ENCODE results near the gene DLX5. TPM values are rescaled to one million over a fixed set of nuclear protein-coding genes. Genes with fewer than 3 reads are reported as not detected.

Gene DLX5
- total and polyA plus RNA-seq, 5 donors from 2014 or later, result not detected

DNA sequence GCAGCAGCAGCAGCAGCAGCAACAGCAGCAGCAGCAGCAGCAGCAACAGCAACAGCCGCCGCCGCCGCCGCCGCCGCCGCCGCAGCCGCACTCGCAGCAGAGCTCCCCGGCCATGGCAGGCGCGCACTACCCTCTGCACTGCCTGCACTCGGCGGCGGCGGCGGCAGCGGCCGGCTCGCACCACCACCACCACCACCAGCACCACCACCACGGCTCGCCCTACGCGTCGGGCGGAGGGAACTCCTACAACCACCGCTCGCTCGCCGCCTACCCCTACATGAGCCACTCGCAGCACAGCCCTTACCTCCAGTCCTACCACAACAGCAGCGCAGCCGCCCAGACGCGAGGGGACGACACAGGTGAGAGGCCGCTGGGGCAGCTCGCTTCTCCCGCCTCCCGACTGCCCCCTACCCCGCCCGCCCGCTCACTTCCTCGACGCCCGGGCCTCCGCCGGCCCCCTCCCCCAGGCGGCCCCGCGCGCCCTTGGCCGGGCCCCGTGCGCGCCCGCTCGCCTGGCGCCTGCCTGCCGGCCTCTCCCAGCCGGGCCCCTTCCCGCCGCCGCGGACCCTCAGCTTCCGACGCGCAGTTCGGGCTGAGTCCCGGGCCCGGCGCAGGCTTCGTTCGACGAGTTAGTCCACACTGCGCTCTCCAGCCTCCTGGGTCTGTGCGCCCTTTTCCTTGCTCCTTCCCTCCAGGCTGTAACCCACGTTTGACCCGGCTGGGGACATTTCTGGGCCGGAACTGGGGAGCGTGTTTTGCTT is 18.4 kb downstream of the DLX5 start:
- Histone ChIP-seq H3K4me3 (ENCODE audit: low read depth, low read length) (no peak overlapping the region), H3K4me1 (ENCODE audit: control insufficient read depth, insufficient read depth, low read length, poor library complexity, severe bottlenecking) (peaks cover 26% of the 10 kb centered on the region), H3K9me3 (ENCODE audit: control insufficient read depth in 2 of 2, low read length in 2 of 2) (no peaks in the 10 kb centered on the region), H3K27ac (ENCODE audit: insufficient read depth, low read length, poor library complexity, severe bottlenecking) (no peak overlapping the region), H3K27me3 (ENCODE audit: control insufficient read depth, insufficient read depth, low read length) (peaks cover 54% of the 10 kb centered on the region), H3K36me3 (ENCODE audit: control insufficient read depth, insufficient read depth, low read length) (no peaks in the 10 kb centered on the region)
- peaks cover 0 to 9% (median 0%) of the 10 kb centered on the region in 7 donors for H3K9me3 Mint-ChIP-seq
- H3K36me3 Mint-ChIP-seq, result no peaks in the 10 kb centered on the region
- H3K4me1 Mint-ChIP-seq, result peaks cover 0 to 33% (median 7%) of the 10 kb centered on the region in 4 donors
- peak overlapping the region in 3 of 4 donors; percentile 47 to 78 (median 77) for H3K4me3 Mint-ChIP-seq
- peak in 2 of 3 donors; percentile 31 to 46 for DNase-seq
- H3K27me3 Mint-ChIP-seq, result peaks cover 94% of the 10 kb centered on the region
- peak overlapping the region in 1 of 3 donors; percentile 55 for H3K27ac Mint-ChIP-seq
- ATAC-seq (ENCODE audit: low read depth in 2 of 2), result peak; percentile 43 to 44

DNA sequence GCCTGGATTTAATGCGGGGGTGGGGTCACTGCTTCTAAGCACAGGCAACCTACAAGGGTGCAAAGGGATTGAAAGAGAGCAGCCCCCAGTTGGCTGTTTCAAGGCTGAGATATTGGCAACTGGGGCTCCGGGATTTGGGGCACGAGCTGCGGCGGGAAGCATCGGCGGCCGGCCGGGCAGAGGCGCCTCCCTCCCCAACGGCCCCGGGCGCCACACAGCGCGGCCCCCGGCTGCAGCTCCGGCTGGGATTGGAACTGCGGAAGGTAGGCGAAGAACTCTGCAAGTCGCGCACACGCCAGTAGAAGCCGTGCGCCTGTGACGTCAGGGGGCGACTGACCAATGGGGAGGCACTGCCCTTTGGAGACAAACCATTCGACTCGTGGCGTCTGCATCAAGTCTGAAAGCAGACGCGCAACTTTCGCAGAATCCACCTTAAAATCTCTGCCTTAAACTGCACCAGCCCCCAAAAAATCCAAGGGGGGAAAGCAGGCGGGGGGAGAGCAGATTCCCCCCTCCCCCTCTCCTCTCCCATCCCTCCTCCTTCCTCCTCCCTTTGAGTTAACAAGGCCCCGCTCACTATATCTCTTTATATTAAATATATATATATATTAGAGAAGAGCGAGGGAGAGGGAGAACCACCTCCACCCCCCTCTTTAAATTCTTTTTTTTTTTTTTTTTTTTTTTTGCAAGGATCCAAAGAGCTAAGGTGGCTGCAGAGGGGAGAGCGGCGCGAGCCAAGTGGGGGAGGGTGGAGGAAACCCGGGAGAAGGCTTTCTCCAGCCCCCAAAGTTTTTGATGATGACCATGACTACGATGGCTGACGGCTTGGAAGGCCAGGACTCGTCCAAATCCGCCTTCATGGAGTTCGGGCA is 19.2 kb downstream of the DLX5 start, which contains the start of gene DLX6:
TSS of gene DLX6 (plus strand) at position 371 of the 872 bp plus-strand sequence. CDS start at position 796, 425 bp downstream.
- Mint-ChIP-seq H3K9me3 (peaks cover 0 to 9% (median 0%) of the 10 kb centered on the region in 7 donors), H3K36me3 (no peaks in the 10 kb centered on the region), H3K27me3 (peaks cover 94% of the 10 kb centered on the region), H3K4me1 (peaks cover 0 to 33% (median 9%) of the 10 kb centered on the region in 4 donors), H3K4me3 (peak within 1 kb of the TSS in 3 of 4 donors; percentile 74 to 78 (median 75)), H3K27ac (no peak within 1 kb of the TSS)
- Histone ChIP-seq H3K27me3 (ENCODE audit: control insufficient read depth, insufficient read depth, low read length) (peaks cover 53% of the 10 kb centered on the region), H3K27ac (ENCODE audit: insufficient read depth, low read length, poor library complexity, severe bottlenecking) (no peak within 1 kb of the TSS), H3K4me1 (ENCODE audit: control insufficient read depth, insufficient read depth, low read length, poor library complexity, severe bottlenecking) (peaks cover 26% of the 10 kb centered on the region), H3K36me3 (ENCODE audit: control insufficient read depth, insufficient read depth, low read length) (no peaks in the 10 kb centered on the region), H3K4me3 (ENCODE audit: low read depth, low read length) (peak within 1 kb of the TSS; percentile 26), H3K9me3 (ENCODE audit: control insufficient read depth in 2 of 2, low read length in 2 of 2) (no peaks in the 10 kb centered on the region)
- ATAC-seq (ENCODE audit: low read depth in 2 of 2) (no peak), DNase-seq (peak in 1 of 3 donors; percentile 44)

DNA sequence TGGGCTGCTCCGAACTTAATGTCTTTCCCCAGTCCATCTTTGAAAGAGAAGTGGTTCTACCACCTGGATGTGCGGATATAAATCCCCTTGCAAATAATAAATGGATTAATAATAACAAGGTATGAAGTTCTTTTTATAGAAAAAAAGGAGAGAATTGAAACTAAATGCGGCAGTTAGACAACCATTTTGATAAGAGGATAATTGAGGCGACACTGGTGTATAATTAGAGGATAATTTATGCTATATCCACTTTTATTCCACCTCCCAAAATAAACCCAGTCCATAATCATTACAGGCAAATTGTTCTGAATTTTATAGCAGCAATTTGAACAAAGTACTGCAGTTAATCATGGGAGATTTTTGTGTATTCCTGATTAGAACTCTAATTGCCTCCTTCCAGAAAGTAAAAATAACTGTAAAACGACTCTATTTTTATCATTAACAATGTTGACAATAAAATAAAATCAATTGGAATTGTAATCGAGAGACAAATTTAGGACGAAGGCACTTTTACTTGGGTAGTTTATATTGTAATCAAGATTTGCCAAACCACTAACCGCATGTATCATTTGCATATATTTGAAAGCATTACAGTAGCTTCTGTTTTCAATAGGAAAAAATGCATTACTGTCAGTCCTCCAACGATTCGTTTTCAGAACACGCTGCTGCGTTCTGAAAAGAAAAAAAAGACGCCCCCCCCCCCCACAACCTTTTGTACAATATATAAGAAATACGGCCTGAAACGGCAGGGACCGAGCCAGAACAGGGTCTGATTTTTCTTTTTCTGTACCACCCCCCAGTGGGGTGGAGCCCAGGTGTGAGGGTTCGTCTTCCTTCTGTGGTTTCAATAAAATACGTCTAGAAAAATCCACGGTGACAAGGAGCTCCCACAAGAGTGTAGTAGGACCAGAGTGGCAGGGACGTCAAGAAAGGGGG is 20.1 kb downstream of the DLX5 start:
- H3K9me3 ChIP-seq (ENCODE audit: control insufficient read depth in 2 of 2, low read length in 2 of 2), result no peaks in the 10 kb centered on the region
- H3K27me3 ChIP-seq (ENCODE audit: control insufficient read depth, insufficient read depth, low read length), result peaks cover 53% of the 10 kb centered on the region
- DNase-seq (no peak), ATAC-seq (ENCODE audit: low read depth in 2 of 2) (no peak)
- H3K27ac ChIP-seq (ENCODE audit: insufficient read depth, low read length, poor library complexity, severe bottlenecking), result no peak overlapping the region
- peak overlapping the region in 2 of 4 donors; percentile 70 for H3K4me3 Mint-ChIP-seq
- H3K4me1 Mint-ChIP-seq, result peaks cover 0 to 33% (median 9%) of the 10 kb centered on the region in 4 donors
- no peak overlapping the region for H3K27ac Mint-ChIP-seq
- H3K4me3 ChIP-seq (ENCODE audit: low read depth, low read length), result peak overlapping the region; percentile 7
- peaks cover 26% of the 10 kb centered on the region for H3K4me1 ChIP-seq (ENCODE audit: control insufficient read depth, insufficient read depth, low read length, poor library complexity, severe bottlenecking)
- no peaks in the 10 kb centered on the region for H3K36me3 Mint-ChIP-seq
- H3K27me3 Mint-ChIP-seq, result peaks cover 94% of the 10 kb centered on the region
- H3K9me3 Mint-ChIP-seq, result peaks cover 0 to 9% (median 0%) of the 10 kb centered on the region in 7 donors
- H3K36me3 ChIP-seq (ENCODE audit: control insufficient read depth, insufficient read depth, low read length), result no peaks in the 10 kb centered on the region

DNA sequence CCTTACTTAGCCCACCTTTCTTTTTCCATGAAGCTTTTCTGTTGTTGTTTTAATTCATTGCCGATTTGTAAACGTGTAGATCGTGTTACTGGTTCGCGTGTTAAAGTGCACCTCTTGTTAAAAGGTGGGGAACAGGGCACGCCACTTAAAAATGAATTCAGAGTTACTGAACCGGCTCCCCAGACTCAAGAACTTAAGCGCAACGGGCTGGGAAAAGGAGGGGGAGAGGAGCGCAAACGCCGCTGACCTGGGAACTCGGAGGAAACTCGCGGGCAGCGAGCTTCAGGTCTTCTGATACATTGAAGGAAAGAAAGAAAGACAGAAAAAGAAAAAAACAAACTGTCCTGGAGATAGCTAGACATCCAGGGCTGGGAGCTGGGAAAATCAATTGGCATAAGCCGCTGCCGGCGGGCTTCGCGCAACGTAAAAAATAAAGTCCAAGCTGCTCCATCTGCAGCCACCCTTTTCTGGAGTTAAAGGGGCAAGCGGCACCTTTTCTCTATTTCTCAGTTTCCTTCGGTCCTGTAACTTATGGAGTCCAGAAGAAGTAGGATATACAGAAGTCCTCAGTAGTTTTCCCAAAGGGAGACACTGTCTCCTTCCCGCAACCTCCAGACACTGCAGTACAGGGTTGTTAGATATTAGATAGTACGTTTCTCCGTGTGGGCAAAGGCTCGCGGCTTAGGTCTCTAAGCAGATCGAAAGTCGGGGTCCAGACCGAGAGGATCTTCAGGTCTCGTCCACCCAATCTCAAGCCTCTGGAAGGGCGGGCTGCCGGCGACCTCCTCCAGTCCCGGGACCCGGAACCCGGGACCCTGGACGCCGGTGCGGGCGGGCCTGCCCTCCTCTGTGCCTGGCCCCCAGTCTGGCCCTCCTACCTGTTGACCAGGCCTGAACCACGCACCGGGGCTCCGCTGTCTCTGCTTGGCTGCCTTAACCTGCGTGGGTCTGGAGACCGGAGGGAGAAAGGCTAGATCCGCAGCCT is 21.1 kb downstream of the DLX5 start:
- Histone ChIP-seq H3K27ac (ENCODE audit: insufficient read depth, low read length, poor library complexity, severe bottlenecking) (no peak overlapping the region), H3K4me3 (ENCODE audit: low read depth, low read length) (no peak overlapping the region), H3K9me3 (ENCODE audit: control insufficient read depth in 2 of 2, low read length in 2 of 2) (no peaks in the 10 kb centered on the region), H3K4me1 (ENCODE audit: control insufficient read depth, insufficient read depth, low read length, poor library complexity, severe bottlenecking) (peaks cover 26% of the 10 kb centered on the region), H3K36me3 (ENCODE audit: control insufficient read depth, insufficient read depth, low read length) (no peaks in the 10 kb centered on the region), H3K27me3 (ENCODE audit: control insufficient read depth, insufficient read depth, low read length) (peaks cover 46% of the 10 kb centered on the region)
- Mint-ChIP-seq H3K9me3 (peaks cover 0 to 9% (median 0%) of the 10 kb centered on the region in 7 donors), H3K36me3 (no peaks in the 10 kb centered on the region), H3K27me3 (peaks cover 94% of the 10 kb centered on the region), H3K27ac (no peak overlapping the region), H3K4me3 (peak overlapping the region in 2 of 4 donors; percentile 1 to 57), H3K4me1 (peaks cover 0 to 33% (median 9%) of the 10 kb centered on the region in 4 donors)
- ATAC-seq (ENCODE audit: low read depth in 2 of 2) (no peak), DNase-seq (no peak)

DNA sequence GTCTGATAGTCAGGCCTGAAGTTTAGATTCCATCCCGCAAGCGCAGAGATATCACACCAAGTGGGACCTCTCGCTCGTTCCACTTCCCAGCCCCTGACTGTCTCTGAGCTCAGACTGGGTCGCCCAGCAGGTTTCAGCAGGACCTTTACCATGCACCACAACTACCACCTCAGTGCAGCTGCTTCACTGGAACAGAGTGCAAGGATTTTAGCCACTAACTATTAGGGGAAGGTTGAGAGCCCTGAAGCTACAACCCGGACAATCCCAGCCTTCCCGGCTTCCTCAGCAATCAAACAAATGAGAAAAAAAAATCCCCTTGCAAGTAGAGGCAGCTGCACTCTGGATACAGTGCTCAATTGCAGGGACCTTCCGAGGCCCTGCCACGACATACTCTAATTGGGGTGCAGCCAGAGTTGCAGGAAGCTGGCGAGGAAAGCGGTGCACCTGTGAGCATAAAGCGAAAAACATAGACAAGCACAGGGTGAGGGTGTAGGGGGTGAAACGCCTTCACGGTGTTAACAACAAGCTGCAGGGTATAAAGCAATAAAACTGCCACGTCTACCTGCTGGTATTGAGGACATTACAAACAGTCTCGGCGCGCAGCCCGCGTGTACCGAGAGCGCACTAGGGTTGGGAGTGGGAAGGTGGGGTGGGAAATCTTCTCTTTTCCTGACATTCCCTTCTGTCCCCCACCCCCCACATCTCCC is 21.9 kb downstream of the DLX5 start:
- H3K27ac Mint-ChIP-seq, result no peak overlapping the region
- H3K9me3 Mint-ChIP-seq, result peaks cover 0 to 9% (median 0%) of the 10 kb centered on the region in 7 donors
- H3K4me3 Mint-ChIP-seq, result peak overlapping the region in 2 of 4 donors; percentile 29 to 31
- ATAC-seq (ENCODE audit: low read depth in 2 of 2) (no peak), DNase-seq (no peak)
- Histone ChIP-seq H3K27ac (ENCODE audit: insufficient read depth, low read length, poor library complexity, severe bottlenecking) (no peak overlapping the region), H3K4me1 (ENCODE audit: control insufficient read depth, insufficient read depth, low read length, poor library complexity, severe bottlenecking) (peaks cover 26% of the 10 kb centered on the region), H3K4me3 (ENCODE audit: low read depth, low read length) (no peak overlapping the region), H3K36me3 (ENCODE audit: control insufficient read depth, insufficient read depth, low read length) (no peaks in the 10 kb centered on the region), H3K9me3 (ENCODE audit: control insufficient read depth in 2 of 2, low read length in 2 of 2) (no peaks in the 10 kb centered on the region), H3K27me3 (ENCODE audit: control insufficient read depth, insufficient read depth, low read length) (peaks cover 38% of the 10 kb centered on the region)
- peaks cover 94% of the 10 kb centered on the region for H3K27me3 Mint-ChIP-seq
- peaks cover 0 to 30% (median 9%) of the 10 kb centered on the region in 4 donors for H3K4me1 Mint-ChIP-seq
- H3K36me3 Mint-ChIP-seq, result no peaks in the 10 kb centered on the region
